NCI-H82 (cell line): ENCODE measurements around the gene ANAPC7.
"Not testable (repeated sequence)": the region's sequence is repeated elsewhere in the genome, so short reads cannot be mapped to it uniquely, and the experiment has no call there.

Experiments
- DNase-seq: peaks from one replicate; lab custom pipeline; 2025; lab: John Stamatoyannopoulos, UW

ANAPC7 gene

GRCh38 chr12:110403146-110403975 lies at the start of gene ANAPC7:
Gene ANAPC7 (minus strand): TSS chr12:110403708. CDS start chr12:110403627, 81 bp downstream.
- peak; percentile 94 for DNase-seq

GRCh38 chr12:110451263-110451662 lies 47.8 kb upstream of the ANAPC7 start:
- DNase-seq, result no peak

- peak; percentile 97 for DNase-seq
Measured at GRCh38 chr12:110449799-110450497, 46.4 kb upstream of the ANAPC7 start, which contains the start of gene ARPC3. Gene ARPC3 (minus strand): TSS chr12:110450337. CDS start chr12:110450260, 77 bp downstream.

GRCh38 chr12:110444455-110444854 lies 40.9 kb upstream of the ANAPC7 start:
- DNase-seq, result no peak

- DNase-seq, result no peak
Measured at GRCh38 chr12:110436231-110436630, 32.7 kb upstream of the ANAPC7 start.

GRCh38 chr12:110431957-110432587 lies 28.6 kb upstream of the ANAPC7 start:
- DNase-seq, result no peak

GRCh38 chr12:110429676-110430075 lies 26.2 kb upstream of the ANAPC7 start:
- not testable (repeated sequence) for DNase-seq

GRCh38 chr12:110426406-110426805 lies 22.9 kb upstream of the ANAPC7 start:
- peak; percentile 82 for DNase-seq

GRCh38 chr12:110424237-110424636 lies 20.7 kb upstream of the ANAPC7 start:
- no peak for DNase-seq

GRCh38 chr12:110421701-110422100 lies 18.2 kb upstream of the ANAPC7 start:
- peak; percentile 94 for DNase-seq

GRCh38 chr12:110421159-110421661 lies 17.7 kb upstream of the ANAPC7 start:
- peak; percentile 47 for DNase-seq

GRCh38 chr12:110420644-110421043 lies 17.1 kb upstream of the ANAPC7 start:
- not testable (repeated sequence) for DNase-seq

GRCh38 chr12:110417113-110417512 lies 13.6 kb upstream of the ANAPC7 start:
- DNase-seq, result not testable (repeated sequence)

GRCh38 chr12:110410086-110410485 lies 6.6 kb upstream of the ANAPC7 start:
- DNase-seq, result not testable (repeated sequence)

- DNase-seq, result not testable (repeated sequence)
Measured at GRCh38 chr12:110405126-110405662, 1.7 kb upstream of the ANAPC7 start.

GRCh38 chr12:110403976-110404682 lies 621 bp upstream of the ANAPC7 start:
- peak; percentile 94 for DNase-seq

GRCh38 chr12:110382683-110383082 lies 20.8 kb downstream of the ANAPC7 start:
- no peak for DNase-seq

GRCh38 chr12:110379631-110380030 lies 23.9 kb downstream of the ANAPC7 start:
- DNase-seq, result peak; percentile 25

GRCh38 chr12:110379197-110379596 lies 24.3 kb downstream of the ANAPC7 start:
- peak; percentile 93 for DNase-seq

- DNase-seq, result peak; percentile 67
Measured at GRCh38 chr12:110378131-110378790, 25.2 kb downstream of the ANAPC7 start.
